SH-SY5Y (cell line): ENCODE data around the gene NUCKS1.

Experiments used
- GATA2 ChIP-seq: IDR thresholded peaks from 2 replicates; pipeline ENCODE4 v1.6.1; 2011; ENCODE audit warnings: mild to moderate bottlenecking, low read depth, low read length
- GATA3 ChIP-seq: IDR thresholded peaks from 2 replicates; pipeline ENCODE4 v1.6.1; 2011; ENCODE audit warnings: low read depth, mild to moderate bottlenecking, low read length, moderate library complexity

GRCh38 chr1:205769641-205770365 lies 19.8 kb upstream of the NUCKS1 start:
- TF ChIP-seq GATA3 (no peak), GATA2 (no peak)
